ENCODE data around the gene CAPN14.

The CAPN14 gene

DNA sequence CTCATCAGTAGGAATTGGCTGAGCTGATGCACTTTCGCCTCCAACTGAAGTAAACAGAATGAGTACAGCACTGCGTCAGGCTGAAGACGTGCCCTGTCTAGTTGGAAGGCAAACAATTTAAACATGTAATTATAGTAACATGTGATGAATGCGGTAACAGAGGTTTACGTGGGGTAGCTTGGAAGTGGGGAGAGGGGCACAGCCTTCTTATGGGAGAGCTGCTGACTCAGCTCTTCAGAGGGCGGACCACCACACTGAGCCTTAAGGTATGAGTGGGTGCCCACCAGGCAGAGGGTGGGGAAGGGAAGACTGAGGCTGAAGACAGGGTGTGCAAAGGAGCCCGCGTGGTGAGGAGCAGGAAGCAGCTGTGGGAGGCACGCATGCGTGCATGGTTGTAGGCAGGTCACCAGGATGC lies 10.4 kb upstream of the CAPN14 start:
- DNase-seq (ENCODE audit: low read depth): no peak
- in situ Hi-C loops (cut with HindIII; ENCODE audit: low sequenced_read_pairs): no loop called here
- no peak overlapping the region for H3K4me3 ChIP-seq (ENCODE audit: low read depth, low read length)
- TF ChIP-seq, protein P1, sequence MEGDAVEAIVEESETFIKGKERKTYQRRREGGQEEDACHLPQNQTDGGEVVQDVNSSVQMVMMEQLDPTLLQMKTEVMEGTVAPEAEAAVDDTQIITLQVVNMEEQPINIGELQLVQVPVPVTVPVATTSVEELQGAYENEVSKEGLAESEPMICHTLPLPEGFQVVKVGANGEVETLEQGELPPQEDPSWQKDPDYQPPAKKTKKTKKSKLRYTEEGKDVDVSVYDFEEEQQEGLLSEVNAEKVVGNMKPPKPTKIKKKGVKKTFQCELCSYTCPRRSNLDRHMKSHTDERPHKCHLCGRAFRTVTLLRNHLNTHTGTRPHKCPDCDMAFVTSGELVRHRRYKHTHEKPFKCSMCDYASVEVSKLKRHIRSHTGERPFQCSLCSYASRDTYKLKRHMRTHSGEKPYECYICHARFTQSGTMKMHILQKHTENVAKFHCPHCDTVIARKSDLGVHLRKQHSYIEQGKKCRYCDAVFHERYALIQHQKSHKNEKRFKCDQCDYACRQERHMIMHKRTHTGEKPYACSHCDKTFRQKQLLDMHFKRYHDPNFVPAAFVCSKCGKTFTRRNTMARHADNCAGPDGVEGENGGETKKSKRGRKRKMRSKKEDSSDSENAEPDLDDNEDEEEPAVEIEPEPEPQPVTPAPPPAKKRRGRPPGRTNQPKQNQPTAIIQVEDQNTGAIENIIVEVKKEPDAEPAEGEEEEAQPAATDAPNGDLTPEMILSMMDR (IDR thresholded peaks at IDR 0.05; ENCODE audit: low read depth, low read length, missing control alignments): no peak

DNA sequence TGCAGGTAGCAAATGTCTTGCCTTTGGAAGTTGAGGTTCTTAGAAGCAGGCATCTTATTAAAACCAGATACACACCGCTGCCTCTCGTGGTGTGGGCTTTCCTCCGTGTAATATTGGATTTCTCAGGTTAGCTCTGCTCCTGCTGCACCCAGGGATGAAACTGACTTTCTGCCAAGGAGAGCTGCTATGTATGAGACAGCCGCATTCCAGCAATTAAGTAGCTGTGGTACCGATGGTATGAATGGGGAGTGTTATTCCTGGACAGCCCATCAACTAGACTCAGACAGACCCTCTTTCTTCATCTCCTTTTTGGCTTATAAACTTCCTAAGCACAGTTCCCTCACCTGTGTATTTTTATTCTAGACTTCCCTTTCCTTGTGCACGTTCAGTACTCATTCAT lies 9.8 kb upstream of the CAPN14 start:
- no peak overlapping the region for H3K4me3 ChIP-seq (ENCODE audit: low read depth, low read length)
- in situ Hi-C loops (cut with HindIII; ENCODE audit: low sequenced_read_pairs): no loop called here
- TF ChIP-seq, protein P1 (IDR thresholded peaks at IDR 0.05; ENCODE audit: low read depth, low read length, missing control alignments): no peak
- DNase-seq (ENCODE audit: low read depth): no peak

DNA sequence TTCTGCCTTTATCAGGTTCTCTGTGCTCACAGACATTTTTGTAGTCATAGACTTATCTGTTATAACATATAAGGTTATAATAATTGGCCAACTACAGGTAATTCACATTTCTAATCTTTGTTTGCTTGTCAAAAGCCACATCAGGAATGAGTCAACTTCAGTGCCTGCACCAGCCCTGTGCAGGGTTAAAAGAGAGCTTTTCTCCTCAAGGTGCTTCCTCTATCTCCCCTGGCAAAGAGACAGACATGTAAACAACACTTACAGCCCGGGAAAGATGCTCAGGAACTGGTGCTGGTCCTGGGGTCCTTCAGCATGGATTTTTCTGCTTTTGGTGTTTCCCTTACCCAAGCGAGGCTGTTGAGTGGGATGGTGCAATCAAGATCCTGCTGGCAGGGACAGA lies 9.0 kb upstream of the CAPN14 start:
- no peak for DNase-seq (ENCODE audit: low read depth)
- H3K4me3 ChIP-seq (ENCODE audit: low read depth, low read length): no peak overlapping the region
- in situ Hi-C loops (cut with HindIII; ENCODE audit: low sequenced_read_pairs): no loop called here
- TF ChIP-seq, protein P1 (IDR thresholded peaks at IDR 0.05; ENCODE audit: low read depth, low read length, missing control alignments): no peak

GRCh38 chr2:31223749-31224148 lies 6.4 kb upstream of the CAPN14 start:
- H3K4me3 ChIP-seq (ENCODE audit: low read depth, low read length): no peak overlapping the region
- DNase-seq (ENCODE audit: low read depth): no peak
- TF ChIP-seq, protein P1 (IDR thresholded peaks at IDR 0.05; ENCODE audit: low read depth, low read length, missing control alignments): no peak
- in situ Hi-C loops (cut with HindIII; ENCODE audit: low sequenced_read_pairs): no loop called here

- TF ChIP-seq, protein P1 (IDR thresholded peaks at IDR 0.05; ENCODE audit: low read depth, low read length, missing control alignments): no peak
- no peak overlapping the region for H3K4me3 ChIP-seq (ENCODE audit: low read depth, low read length)
- in situ Hi-C loops (cut with HindIII; ENCODE audit: low sequenced_read_pairs): no loop called here
- DNase-seq (ENCODE audit: low read depth): no peak
Observed at GRCh38 chr2:31223026-31223425, 5.7 kb upstream of the CAPN14 start.

DNA sequence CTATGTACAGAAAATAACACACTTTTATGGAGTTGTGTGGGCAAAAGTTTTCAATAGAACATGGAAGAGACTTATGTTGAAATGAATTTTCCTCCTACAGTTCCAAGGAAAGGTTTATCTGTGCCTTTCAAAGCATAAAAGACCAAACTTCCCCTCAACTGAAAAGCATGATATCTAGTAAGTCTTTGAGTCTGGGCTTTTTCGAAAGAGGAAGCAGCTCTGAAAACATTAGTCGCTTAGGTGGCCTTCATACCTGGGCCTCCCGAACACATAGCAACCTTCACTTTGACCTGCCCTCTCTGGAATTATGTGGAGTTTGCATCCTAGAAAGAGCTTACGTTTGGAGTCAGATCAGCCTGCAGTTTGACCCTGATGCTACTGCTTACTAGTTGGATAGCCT lies 4.8 kb upstream of the CAPN14 start:
- no peak overlapping the region for H3K4me3 ChIP-seq (ENCODE audit: low read depth, low read length)
- no peak for DNase-seq (ENCODE audit: low read depth)
- TF ChIP-seq, protein P1 (IDR thresholded peaks at IDR 0.05; ENCODE audit: low read depth, low read length, missing control alignments): no peak
- in situ Hi-C loops (cut with HindIII; ENCODE audit: low sequenced_read_pairs): no loop called here

- DNase-seq (ENCODE audit: low read depth): no peak
- in situ Hi-C loops (cut with HindIII; ENCODE audit: low sequenced_read_pairs): no loop called here
- TF ChIP-seq, protein P1 (IDR thresholded peaks at IDR 0.05; ENCODE audit: low read depth, low read length, missing control alignments): no peak
- no peak overlapping the region for H3K4me3 ChIP-seq (ENCODE audit: low read depth, low read length)
Observed at GRCh38 chr2:31221544-31221943, 4.2 kb upstream of the CAPN14 start.

Measured in astrocyte of the cerebellum (primary cell).